Stimulated activated CD4-positive, alpha-beta T cell treated with anti-CD3 and anti-CD28 coated beads, Interleukin-1b, Interleukin-23, amount 100 ng/mL, for 1 hour (primary cell): Measurements from ENCODE around the gene WNK2.

Source experiments
- DNase-seq, 2 donors: peaks; one replicate each; pipeline ENCODE4 v3.0.0-alpha.2; 2020; ENCODE audit warnings: low read depth in 2 of 2

Gene WNK2

GRCh38 chr9:93161786-93162562, 22.0 kb upstream of the WNK2 start:
- no peak for DNase-seq

- no peak for DNase-seq
These were observed 19.9 kb upstream of the WNK2 start for GRCh38 chr9:93164085-93164484.

- DNase-seq, result no peak
These were observed 17.2 kb upstream of the WNK2 start for GRCh38 chr9:93166699-93167098.

- no peak for DNase-seq
These were observed 16.8 kb upstream of the WNK2 start for GRCh38 chr9:93167185-93167584.

GRCh38 chr9:93167838-93168237, 16.1 kb upstream of the WNK2 start:
- no peak for DNase-seq

- DNase-seq, result no peak
These were observed 15.4 kb upstream of the WNK2 start for GRCh38 chr9:93168581-93168980.

- no peak for DNase-seq
These were observed 14.5 kb upstream of the WNK2 start for GRCh38 chr9:93169444-93169843.

GRCh38 chr9:93170571-93170970, 13.4 kb upstream of the WNK2 start:
- no peak for DNase-seq

GRCh38 chr9:93171261-93171990, 12.5 kb upstream of the WNK2 start:
- DNase-seq, result no peak

- DNase-seq, result no peak
These were observed 11.1 kb upstream of the WNK2 start for GRCh38 chr9:93172666-93173364.

- no peak for DNase-seq
These were observed 10.4 kb upstream of the WNK2 start for GRCh38 chr9:93173365-93174051.

GRCh38 chr9:93174976-93175375, 9.0 kb upstream of the WNK2 start:
- DNase-seq, result no peak

GRCh38 chr9:93177676-93178075, 6.3 kb upstream of the WNK2 start:
- no peak for DNase-seq

- no peak for DNase-seq
These were observed 4.8 kb upstream of the WNK2 start for GRCh38 chr9:93178851-93179786.

- DNase-seq, result no peak
These were observed 3.0 kb upstream of the WNK2 start for GRCh38 chr9:93180938-93181337.

- DNase-seq, result no peak
These were observed 2.1 kb upstream of the WNK2 start for GRCh38 chr9:93181672-93182435.

- no peak for DNase-seq
These were observed 1.4 kb upstream of the WNK2 start for GRCh38 chr9:93182572-93182971.

GRCh38 chr9:93183131-93183662, 742 bp upstream of the WNK2 start:
- no peak for DNase-seq

GRCh38 chr9:93184432-93185265, 710 bp downstream of the WNK2 start:
- DNase-seq, result no peak
